Measurements from ENCODE around the gene UBXN11.

GRCh38 chr1:26281971-26282370, 24.5 kb downstream of the UBXN11 start:
- no peak for TF ChIP-seq CTCF (IDR thresholded peaks at IDR 0.05; ENCODE audit: borderline replicate concordance, extremely low read depth, low read length, poor library complexity, severe bottlenecking)
- TF ChIP-seq EZH2 (IDR thresholded peaks at IDR 0.05; ENCODE audit: borderline replicate concordance, low read depth, low read length, severe bottlenecking): no peak

All from DND-41 (cell line).